Keratinocyte (primary cell): ENCODE measurements around the gene GLIS2. TPM values are rescaled to one million over a fixed set of nuclear protein-coding genes. Genes with fewer than 3 reads are reported as not detected.

Experiments
- DNase-seq: peaks from one replicate; pipeline ENCODE4 v3.0.0-alpha.2; 2011; ENCODE audit warnings: low read depth, missing footprints, low spot score
- FAIRE-seq: peaks from 2 replicates; lab custom pipeline; 2011; peaks lifted over from hg19 to GRCh38; lab: Jason Lieb, UNC
- H2AFZ ChIP-seq: 2 replicates; pipeline ENCODE4 v1.6.0; 2012; ENCODE audit warnings: low read length, control low read depth, inconsistent platforms; ENCODE audit not compliant: control insufficient read depth
- H3K27ac ChIP-seq: 2 replicates; pipeline ENCODE4 v1.5.1; 2011; ENCODE audit warnings: low read length; ENCODE audit not compliant: control insufficient read depth, insufficient read depth
- H3K27me3 ChIP-seq: 3 replicates; pipeline ENCODE4 v1.6.0; 2011; ENCODE audit warnings: low read length; ENCODE audit not compliant: control insufficient read depth, insufficient read depth; ENCODE audit errors: extremely low read depth
- H3K36me3 ChIP-seq, 2 experiments: 2 replicates in 1 of 2; 3 replicates in 1 of 2; pipeline ENCODE4 v1.5.1; 2011; ENCODE audit warnings: low read length in 2 of 2, mild to moderate bottlenecking in 1 of 2; ENCODE audit not compliant: control insufficient read depth in 2 of 2, insufficient read depth in 2 of 2; ENCODE audit errors: extremely low read depth in 1 of 2
- H3K4me1 ChIP-seq: 3 replicates; pipeline ENCODE4 v1.5.1; 2011; ENCODE audit warnings: low read length; ENCODE audit not compliant: control insufficient read depth, insufficient read depth; ENCODE audit errors: extremely low read depth
- H3K4me2 ChIP-seq: 3 replicates; pipeline ENCODE4 v1.6.0; 2011; ENCODE audit warnings: low read depth, low read length; ENCODE audit not compliant: control insufficient read depth, insufficient read depth; ENCODE audit errors: extremely low read depth
- H3K4me3 ChIP-seq, 3 experiments: fragments of 200-600 bp in 1 of 3; sonication (generic) in 1 of 3; 2 replicates in 2 of 3; 3 replicates in 1 of 3; pipeline ENCODE4 v1.5.1; 2011 to 2016; ENCODE audit warnings: low read length in 3 of 3, mild to moderate bottlenecking in 3 of 3, control low read depth in 2 of 3, inconsistent platforms in 1 of 3, low read depth in 1 of 3, mixed read lengths in 1 of 3, mixed run types in 1 of 3, moderate library complexity in 1 of 3; ENCODE audit not compliant: control insufficient read depth in 2 of 3, insufficient read depth in 2 of 3; ENCODE audit errors: extremely low read depth in 1 of 3
- H3K79me2 ChIP-seq: 2 replicates; pipeline ENCODE4 v1.6.0; 2012; ENCODE audit warnings: low read length; ENCODE audit not compliant: control insufficient read depth, insufficient read depth
- H3K9ac ChIP-seq: 3 replicates; pipeline ENCODE4 v1.6.0; 2011; ENCODE audit warnings: low read length; ENCODE audit not compliant: control insufficient read depth, insufficient read depth; ENCODE audit errors: extremely low read depth
- H3K9me1 ChIP-seq: 3 replicates; pipeline ENCODE4 v1.6.0; 2011; ENCODE audit warnings: low read length; ENCODE audit not compliant: control insufficient read depth, insufficient read depth; ENCODE audit errors: extremely low read depth
- H3K9me3 ChIP-seq: 2 replicates; pipeline ENCODE4 v1.5.1; 2012; ENCODE audit warnings: low read depth, low read length; ENCODE audit not compliant: control insufficient read depth
- H4K20me1 ChIP-seq: 3 replicates; pipeline ENCODE4 v1.6.0; 2011; ENCODE audit warnings: low read length; ENCODE audit not compliant: control insufficient read depth, insufficient read depth; ENCODE audit errors: extremely low read depth
- EZH2 ChIP-seq: IDR thresholded peaks from one replicate; pipeline ENCODE4 v1.6.1; 2012; ENCODE audit warnings: inconsistent platforms, mild to moderate bottlenecking, low read length, moderate library complexity
- dilution Hi-C: fragments of 300-500 bp; cut with MboI; formaldehyde crosslinking; loops from one replicate; pipeline ENCODE4 v1.7.0; 2020; ENCODE audit warnings: low sequenced_read_pairs; ENCODE audit not compliant: extremely low pct_ligation_motif_present
- polyA plus RNA-seq, 5 experiments: library from polyadenylated mRNA; depleted of rRNA in 3 of 5; stranded (reverse) in 3 of 5; stranded (forward) in 1 of 5; unstranded in 1 of 5; fragments of >200 nt; gene quantifications; 1 replicate in 1 of 5; 2 replicates in 3 of 5; 3 replicates in 1 of 5; pipeline versions ENCODE4 v1.2.1 to v1.2.3, GENCODE V29; 2011 to 2012; ENCODE audit warnings: missing spikeins in 2 of 5, low read depth in 1 of 5, low replicate concordance in 1 of 5
- TF ChIP-seq, protein P1 (sequence below), 3 experiments: IDR thresholded peaks in 1 of 3; conservative IDR thresholded peaks in 1 of 3; optimal IDR thresholded peaks in 1 of 3; 2 replicates in 2 of 3; 3 replicates in 1 of 3; pipeline versions ENCODE3 to v1.5.1; 2011; ENCODE audit warnings: low read length in 3 of 3, mild to moderate bottlenecking in 3 of 3, moderate library complexity in 2 of 3, control low read depth in 1 of 3, inconsistent platforms in 1 of 3; ENCODE audit not compliant: insufficient read depth in 2 of 3; ENCODE audit errors: extremely low read depth in 1 of 3

GLIS2 gene
- polyA plus RNA-seq, 1 donor (not counting 4 experiments of a cell fraction or from before 2014, with no cell fraction given) = 0.63 TPM

DNA sequence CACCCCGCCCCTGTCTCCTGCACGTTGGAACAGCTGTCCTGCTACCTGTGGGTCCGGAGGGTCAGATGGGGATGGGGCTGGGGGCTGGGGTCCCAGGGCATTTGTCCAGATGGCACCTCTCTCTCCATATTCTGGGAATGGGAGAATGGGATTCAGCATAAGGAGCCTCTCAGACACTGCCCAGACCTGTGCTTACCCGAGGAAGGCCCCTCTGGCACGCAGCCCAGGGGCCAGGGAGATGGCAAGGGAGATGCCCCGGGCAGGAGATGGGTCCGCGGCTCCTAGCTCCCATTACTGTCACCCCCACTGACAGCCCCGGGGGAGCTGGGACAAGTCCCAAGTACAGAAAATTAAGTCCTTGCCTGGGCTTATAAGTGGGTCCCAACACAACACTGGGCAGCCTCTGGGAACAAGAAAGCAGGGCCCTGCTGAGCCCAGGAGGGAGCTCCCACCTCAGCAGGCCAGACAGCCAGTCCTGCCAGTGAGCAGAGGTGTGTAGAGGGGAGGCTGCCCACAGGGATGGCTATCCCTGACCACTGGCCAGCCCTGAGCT lies 57.6 kb downstream of the GLIS2 start:
- DNase-seq = no peak
- Histone ChIP-seq H3K4me3 (no peak overlapping the region), H3K9me3 (no peaks in the 10 kb centered on the region), H3K9me1 (peaks cover 3% of the 10 kb centered on the region), H3K4me2 (peak overlapping the region; percentile 80), H3K79me2 (no peaks in the 10 kb centered on the region), H2AFZ (no peak overlapping the region), H3K27me3 (no peaks in the 10 kb centered on the region), H3K4me1 (peaks cover 37% of the 10 kb centered on the region), H3K36me3 (no peaks in the 10 kb centered on the region), H3K9ac (peak overlapping the region; percentile 60), H3K27ac (peak overlapping the region; percentile 2), H4K20me1 (peaks cover 3% of the 10 kb centered on the region)
- no peak for TF ChIP-seq EZH2
- TF ChIP-seq, protein P1, sequence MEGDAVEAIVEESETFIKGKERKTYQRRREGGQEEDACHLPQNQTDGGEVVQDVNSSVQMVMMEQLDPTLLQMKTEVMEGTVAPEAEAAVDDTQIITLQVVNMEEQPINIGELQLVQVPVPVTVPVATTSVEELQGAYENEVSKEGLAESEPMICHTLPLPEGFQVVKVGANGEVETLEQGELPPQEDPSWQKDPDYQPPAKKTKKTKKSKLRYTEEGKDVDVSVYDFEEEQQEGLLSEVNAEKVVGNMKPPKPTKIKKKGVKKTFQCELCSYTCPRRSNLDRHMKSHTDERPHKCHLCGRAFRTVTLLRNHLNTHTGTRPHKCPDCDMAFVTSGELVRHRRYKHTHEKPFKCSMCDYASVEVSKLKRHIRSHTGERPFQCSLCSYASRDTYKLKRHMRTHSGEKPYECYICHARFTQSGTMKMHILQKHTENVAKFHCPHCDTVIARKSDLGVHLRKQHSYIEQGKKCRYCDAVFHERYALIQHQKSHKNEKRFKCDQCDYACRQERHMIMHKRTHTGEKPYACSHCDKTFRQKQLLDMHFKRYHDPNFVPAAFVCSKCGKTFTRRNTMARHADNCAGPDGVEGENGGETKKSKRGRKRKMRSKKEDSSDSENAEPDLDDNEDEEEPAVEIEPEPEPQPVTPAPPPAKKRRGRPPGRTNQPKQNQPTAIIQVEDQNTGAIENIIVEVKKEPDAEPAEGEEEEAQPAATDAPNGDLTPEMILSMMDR (optimal IDR thresholded peaks at IDR 0.05 in 1 of 3, IDR thresholded peaks at IDR 0.05 in 1 of 3, conservative IDR thresholded peaks at IDR 0.05 in 1 of 3; ENCODE audit: extremely low read depth in 1 of 3, insufficient read depth in 2 of 3, low read length in 3 of 3) = no peak
- FAIRE-seq = no peak
- dilution Hi-C loops = no loop called here

- FAIRE-seq = peak; percentile 26
- Histone ChIP-seq H2AFZ (no peak overlapping the region), H4K20me1 (peaks cover 3% of the 10 kb centered on the region), H3K9me1 (peaks cover 3% of the 10 kb centered on the region), H3K4me1 (peaks cover 32% of the 10 kb centered on the region), H3K9ac (peak overlapping the region; percentile 60), H3K79me2 (no peaks in the 10 kb centered on the region), H3K9me3 (no peaks in the 10 kb centered on the region), H3K27ac (peak overlapping the region; percentile 2), H3K36me3 (no peaks in the 10 kb centered on the region), H3K4me2 (peak overlapping the region; percentile 54), H3K4me3 (no peak overlapping the region), H3K27me3 (no peaks in the 10 kb centered on the region)
- DNase-seq = no peak
- dilution Hi-C loops = no loop called here
- no peak for TF ChIP-seq EZH2
- TF ChIP-seq, protein P1 (optimal IDR thresholded peaks at IDR 0.05 in 1 of 3, IDR thresholded peaks at IDR 0.05 in 1 of 3, conservative IDR thresholded peaks at IDR 0.05 in 1 of 3; ENCODE audit: extremely low read depth in 1 of 3, insufficient read depth in 2 of 3, low read length in 3 of 3) = no peak
Observed at GRCh38 chr16:4373909-4374742, 58.3 kb downstream of the GLIS2 start.
